ENCODE data around the gene PTPA.

DNA sequence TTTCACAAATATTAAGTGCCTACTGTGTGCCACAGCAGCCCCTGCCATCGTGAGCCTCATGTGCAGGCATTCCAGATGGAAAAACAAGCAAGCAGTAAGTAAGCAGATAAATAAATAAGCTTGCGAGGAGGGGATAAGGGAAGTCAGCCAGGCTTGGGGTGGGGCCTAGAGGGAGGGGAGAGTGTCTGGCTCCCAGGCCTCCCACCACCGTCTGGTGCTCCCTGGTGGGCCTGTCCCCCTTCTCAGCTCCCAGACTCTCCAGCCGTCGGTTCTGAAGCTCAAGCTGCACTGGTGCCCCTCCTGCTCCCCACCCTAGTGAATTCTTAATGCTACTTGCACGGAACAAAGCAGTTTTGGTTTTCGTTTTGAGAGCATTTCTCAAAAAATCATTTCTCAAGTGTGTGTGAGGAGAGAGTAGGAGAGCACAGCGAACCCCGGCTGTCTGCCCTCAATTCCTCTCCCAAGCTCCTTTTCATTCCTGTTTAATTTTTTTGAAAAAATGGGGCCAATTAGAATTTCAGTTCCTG, 73.4 kb downstream of the PTPA start:
- TF ChIP-seq EP300 (IDR thresholded peaks at IDR 0.05), result no peak
- TF ChIP-seq, protein P1, sequence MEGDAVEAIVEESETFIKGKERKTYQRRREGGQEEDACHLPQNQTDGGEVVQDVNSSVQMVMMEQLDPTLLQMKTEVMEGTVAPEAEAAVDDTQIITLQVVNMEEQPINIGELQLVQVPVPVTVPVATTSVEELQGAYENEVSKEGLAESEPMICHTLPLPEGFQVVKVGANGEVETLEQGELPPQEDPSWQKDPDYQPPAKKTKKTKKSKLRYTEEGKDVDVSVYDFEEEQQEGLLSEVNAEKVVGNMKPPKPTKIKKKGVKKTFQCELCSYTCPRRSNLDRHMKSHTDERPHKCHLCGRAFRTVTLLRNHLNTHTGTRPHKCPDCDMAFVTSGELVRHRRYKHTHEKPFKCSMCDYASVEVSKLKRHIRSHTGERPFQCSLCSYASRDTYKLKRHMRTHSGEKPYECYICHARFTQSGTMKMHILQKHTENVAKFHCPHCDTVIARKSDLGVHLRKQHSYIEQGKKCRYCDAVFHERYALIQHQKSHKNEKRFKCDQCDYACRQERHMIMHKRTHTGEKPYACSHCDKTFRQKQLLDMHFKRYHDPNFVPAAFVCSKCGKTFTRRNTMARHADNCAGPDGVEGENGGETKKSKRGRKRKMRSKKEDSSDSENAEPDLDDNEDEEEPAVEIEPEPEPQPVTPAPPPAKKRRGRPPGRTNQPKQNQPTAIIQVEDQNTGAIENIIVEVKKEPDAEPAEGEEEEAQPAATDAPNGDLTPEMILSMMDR (IDR thresholded peaks at IDR 0.05), result no peak
- no peak for TF ChIP-seq POLR2AphosphoS5 (IDR thresholded peaks at IDR 0.05)
- no peak for TF ChIP-seq POLR2A (IDR thresholded peaks at IDR 0.05)
